Subcutaneous abdominal adipose tissue (tissue), 5 donors: ENCODE measurements around the gene NOTCH1.

ENCODE experiments used
- H3K27ac ChIP-seq: one replicate; pipeline ENCODE4 v1.7.0; 2013; ENCODE audit warnings: low read depth, mild to moderate bottlenecking, inconsistent platforms, low read length, moderate library complexity
- H3K27me3 ChIP-seq, 5 donors: one replicate each; pipeline ENCODE4 v1.7.0; 2013; ENCODE audit warnings: low read length in 5 of 5, inconsistent platforms in 1 of 5; ENCODE audit not compliant: control insufficient read depth in 5 of 5, insufficient read depth in 4 of 5
- H3K36me3 ChIP-seq, 5 donors: one replicate each; pipeline ENCODE4 v1.7.0; 2013; ENCODE audit warnings: low read length in 5 of 5; ENCODE audit not compliant: control insufficient read depth in 5 of 5, insufficient read depth in 5 of 5
- H3K4me1 ChIP-seq, 5 donors: one replicate each; pipeline ENCODE4 v1.7.0; 2013; ENCODE audit warnings: low read length in 5 of 5, mild to moderate bottlenecking in 3 of 5, moderate library complexity in 1 of 5; ENCODE audit not compliant: control insufficient read depth in 5 of 5, insufficient read depth in 5 of 5
- H3K4me3 ChIP-seq, 5 donors: one replicate each; pipeline ENCODE4 v1.7.0; 2013; ENCODE audit warnings: low read length in 5 of 5, low read depth in 1 of 5
- H3K9ac ChIP-seq, 5 donors: one replicate each; pipeline ENCODE4 v1.7.0; 2013; ENCODE audit warnings: low read length in 5 of 5, mild to moderate bottlenecking in 4 of 5, moderate library complexity in 3 of 5
- H3K9me3 ChIP-seq, 5 donors: one replicate each; pipeline ENCODE4 v1.7.0; 2013; ENCODE audit warnings: low read length in 5 of 5; ENCODE audit not compliant: control insufficient read depth in 5 of 5
- donor health status: healthy.
- donor health status: healthy.
- donor health status: healthy.
- donor health status: healthy.
- donor health status: healthy.

NOTCH1 gene

DNA sequence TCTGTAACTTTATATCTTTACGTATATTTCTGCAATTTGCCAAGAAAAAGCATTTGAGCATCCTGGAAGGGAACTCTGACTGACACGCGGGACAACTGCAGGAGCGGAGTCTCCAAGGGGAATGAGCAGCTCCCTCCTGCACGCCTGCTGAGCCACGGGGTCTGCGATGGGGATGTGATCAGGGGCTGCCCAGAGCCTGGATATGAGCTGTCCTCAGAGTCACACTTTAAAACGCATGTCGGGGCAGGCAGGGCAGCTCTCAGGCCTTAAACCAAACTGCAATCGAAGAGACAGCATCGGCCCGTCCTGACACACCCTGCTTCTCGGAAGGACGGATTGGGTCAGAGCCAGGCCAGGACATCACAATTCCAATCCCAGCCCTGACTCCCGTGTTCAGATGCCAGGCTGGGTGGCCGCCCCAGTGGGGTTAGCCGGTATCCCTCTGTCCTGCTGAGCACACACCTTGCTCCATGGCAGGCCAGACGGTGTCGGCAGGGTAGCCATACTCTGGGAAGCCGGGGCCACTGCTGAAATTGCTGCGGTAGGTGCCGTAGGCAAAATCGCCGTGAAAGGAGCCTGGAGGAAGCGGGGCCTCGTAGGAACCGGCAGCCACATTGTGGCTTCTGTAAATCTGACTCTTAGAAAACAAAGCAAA, 80.2 kb downstream of the NOTCH1 start:
- peaks cover 5 to 99% (median 92%) of the 10 kb centered on the region in 5 donors for H3K36me3 ChIP-seq
- no peak overlapping the region for H3K4me3 ChIP-seq
- H3K27me3 ChIP-seq: no peaks in the 10 kb centered on the region
- no peak overlapping the region for H3K9ac ChIP-seq
- H3K4me1 ChIP-seq: peaks cover 0 to 9% (median 0%) of the 10 kb centered on the region in 5 donors
- H3K27ac ChIP-seq: no peak overlapping the region
- H3K9me3 ChIP-seq: no peaks in the 10 kb centered on the region

GRCh38 chr9:136464241-136464640, 81.6 kb downstream of the NOTCH1 start:
- H3K9ac ChIP-seq: no peak overlapping the region
- H3K36me3 ChIP-seq: peaks cover 5 to 95% (median 88%) of the 10 kb centered on the region in 5 donors

DNA sequence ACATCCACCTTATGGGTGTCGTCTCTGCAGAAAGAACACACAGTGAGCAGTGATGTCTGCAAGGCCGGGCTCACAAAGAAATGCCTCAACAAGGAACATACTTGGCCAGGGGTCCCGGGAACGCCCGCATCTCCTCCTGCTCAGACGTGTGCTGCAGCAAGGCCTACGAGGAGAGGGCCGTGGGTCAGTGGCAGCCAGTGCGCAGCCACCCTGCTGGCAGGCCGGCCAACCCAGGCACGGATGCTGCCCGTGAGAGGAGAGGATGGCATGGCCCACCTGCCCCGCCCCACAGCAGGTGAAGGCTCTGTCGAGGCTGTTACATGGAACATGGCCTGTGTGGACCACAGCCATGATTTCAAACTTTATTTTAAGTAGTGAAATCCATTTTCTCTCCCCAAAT, 82.3 kb downstream of the NOTCH1 start:
- H3K27me3 ChIP-seq: no peaks in the 10 kb centered on the region
- H3K27ac ChIP-seq: no peak overlapping the region
- peaks cover 7 to 96% (median 93%) of the 10 kb centered on the region in 5 donors for H3K36me3 ChIP-seq
- H3K4me1 ChIP-seq: no peaks in the 10 kb centered on the region
- H3K9me3 ChIP-seq: no peaks in the 10 kb centered on the region
- H3K9ac ChIP-seq: no peak overlapping the region
- no peak overlapping the region for H3K4me3 ChIP-seq

More at GRCh38 chr9:136464241-136464640, 81.6 kb downstream of the NOTCH1 start:
- no peak overlapping the region for H3K4me3 ChIP-seq
- no peak overlapping the region for H3K27ac ChIP-seq
- no peaks in the 10 kb centered on the region for H3K9me3 ChIP-seq
- H3K4me1 ChIP-seq: no peaks in the 10 kb centered on the region
- no peaks in the 10 kb centered on the region for H3K27me3 ChIP-seq

GRCh38 chr9:136462664-136463063, 83.2 kb downstream of the NOTCH1 start:
- Histone ChIP-seq H3K27ac (no peak overlapping the region), H3K9me3 (no peaks in the 10 kb centered on the region), H3K36me3 (peaks cover 5 to 95% (median 93%) of the 10 kb centered on the region in 5 donors), H3K4me3 (no peak overlapping the region), H3K4me1 (no peaks in the 10 kb centered on the region), H3K27me3 (no peaks in the 10 kb centered on the region), H3K9ac (no peak overlapping the region)

- Histone ChIP-seq H3K27me3 (no peaks in the 10 kb centered on the region), H3K9me3 (no peaks in the 10 kb centered on the region), H3K4me1 (no peaks in the 10 kb centered on the region), H3K4me3 (no peak overlapping the region), H3K27ac (no peak overlapping the region), H3K9ac (no peak overlapping the region), H3K36me3 (peaks cover 5 to 96% (median 93%) of the 10 kb centered on the region in 5 donors)
Measured at GRCh38 chr9:136460772-136461325, 85.0 kb downstream of the NOTCH1 start.

DNA sequence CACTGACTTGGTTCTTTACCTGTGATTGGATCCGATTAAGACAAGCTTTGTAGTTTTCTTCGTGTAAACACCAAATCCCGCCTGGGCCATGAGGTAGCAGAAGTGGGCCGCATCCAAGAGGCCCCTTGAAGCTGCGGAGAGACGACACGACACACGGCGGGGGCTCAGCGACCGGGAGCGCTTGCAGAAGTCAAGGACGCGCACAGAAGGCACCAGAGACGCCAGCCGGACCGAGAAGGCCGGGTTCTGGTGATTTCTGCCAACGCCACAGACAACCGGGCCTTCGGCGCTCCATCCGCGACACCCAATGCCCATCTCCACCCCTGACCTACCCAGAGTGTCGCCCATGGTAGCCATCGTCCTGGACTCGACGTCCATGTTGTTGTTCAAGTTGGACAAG, 86.4 kb downstream of the NOTCH1 start:
- H3K36me3 ChIP-seq: peaks cover 4 to 96% (median 93%) of the 10 kb centered on the region in 5 donors
- no peak overlapping the region for H3K9ac ChIP-seq
- no peaks in the 10 kb centered on the region for H3K9me3 ChIP-seq
- H3K27ac ChIP-seq: no peak overlapping the region
- H3K27me3 ChIP-seq: no peaks in the 10 kb centered on the region
- no peaks in the 10 kb centered on the region for H3K4me1 ChIP-seq
- H3K4me3 ChIP-seq: no peak overlapping the region

GRCh38 chr9:136457326-136457725, 88.5 kb downstream of the NOTCH1 start:
- H3K9ac ChIP-seq: no peak overlapping the region
- peaks cover 3 to 89% (median 84%) of the 10 kb centered on the region in 5 donors for H3K36me3 ChIP-seq
- H3K9me3 ChIP-seq: no peaks in the 10 kb centered on the region
- H3K4me3 ChIP-seq: no peak overlapping the region
- H3K27ac ChIP-seq: no peak overlapping the region
- H3K4me1 ChIP-seq: no peaks in the 10 kb centered on the region
- no peaks in the 10 kb centered on the region for H3K27me3 ChIP-seq

- peaks cover 3 to 85% (median 80%) of the 10 kb centered on the region in 5 donors for H3K36me3 ChIP-seq
Measured at GRCh38 chr9:136456258-136456657, 89.6 kb downstream of the NOTCH1 start.

GRCh38 chr9:136455043-136456002, 90.5 kb downstream of the NOTCH1 start:
- peaks cover 3 to 86% (median 82%) of the 10 kb centered on the region in 5 donors for H3K36me3 ChIP-seq
- H3K27ac ChIP-seq: no peak overlapping the region
- no peaks in the 10 kb centered on the region for H3K27me3 ChIP-seq
- H3K4me3 ChIP-seq: no peak overlapping the region
- H3K9me3 ChIP-seq: no peaks in the 10 kb centered on the region
- no peak overlapping the region for H3K9ac ChIP-seq
- no peaks in the 10 kb centered on the region for H3K4me1 ChIP-seq

More at GRCh38 chr9:136456258-136456657, 89.6 kb downstream of the NOTCH1 start:
- H3K4me1 ChIP-seq: no peaks in the 10 kb centered on the region
- H3K9me3 ChIP-seq: no peaks in the 10 kb centered on the region
- no peak overlapping the region for H3K27ac ChIP-seq
- H3K27me3 ChIP-seq: no peaks in the 10 kb centered on the region
- no peak overlapping the region for H3K9ac ChIP-seq
- H3K4me3 ChIP-seq: no peak overlapping the region
